ENCODE results near the gene CXCL14. TPM values are rescaled to one million over a fixed set of nuclear protein-coding genes. Genes with fewer than 3 reads are reported as not detected.

Gene CXCL14
- total RNA-seq, 1 experiment from 2014 or later, result not detected

DNA sequence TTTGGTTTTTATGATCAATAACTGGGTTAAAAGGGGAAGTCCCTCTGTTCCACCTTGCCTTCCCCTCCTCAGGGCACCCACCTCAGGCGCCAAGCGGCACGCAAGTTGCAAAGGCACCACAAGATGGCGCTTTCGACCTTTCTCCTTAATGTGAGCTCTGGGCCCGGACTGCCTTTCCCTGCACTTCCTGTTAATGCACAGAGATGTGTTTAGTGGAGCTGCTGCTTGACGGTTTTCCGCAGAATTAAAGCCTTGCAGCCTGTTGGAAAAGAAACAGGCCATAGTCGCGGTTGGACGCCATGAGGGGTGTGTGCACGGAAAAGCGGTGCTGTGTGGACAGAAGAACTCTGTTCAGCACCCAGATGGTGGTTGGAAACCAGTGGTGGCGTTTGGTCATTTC, 17.9 kb downstream of the CXCL14 start:
- peak; percentile 87 for DNase-seq (ENCODE audit: low spot score)
- Histone ChIP-seq H3K36me3 (ENCODE audit: insufficient read depth, low read length, poor library complexity, severe bottlenecking) (no peaks in the 10 kb centered on the region), H3K9me3 (ENCODE audit: low read depth, low read length, poor library complexity, severe bottlenecking) (no peaks in the 10 kb centered on the region), H3K27ac (ENCODE audit: low read depth, low read length, poor library complexity, severe bottlenecking) (no peak overlapping the region), H3K27me3 (replicated peaks; ENCODE audit: insufficient read depth, low read depth, low read length, poor library complexity) (peaks cover 9% of the 10 kb centered on the region), H3K4me3 (ENCODE audit: low read depth, low read length, poor library complexity, severe bottlenecking) (no peak overlapping the region), H3K4me1 (ENCODE audit: insufficient read depth, low read length, poor library complexity, severe bottlenecking) (peaks cover 5% of the 10 kb centered on the region)
- CTCF ChIA-PET, result interaction anchor here (0.5 to 1.6 kb wide), 11 partner anchors 10 to 270 kb away, joined by 3 to 15 read pairs (median 3); partner anchors contain the start of gene CXCL14
- intact Hi-C loops (cut with micrococcal nuclease; ENCODE audit: unreplicated experiment), result loop anchor here (1.0 to 2.0 kb wide), 2 partner anchors 168 to 269 kb away; no protein-coding TSS in a partner anchor
- POLR2A ChIA-PET (ENCODE audit: low non-redundant PET), result no interaction called here
- TF ChIP-seq EZH2 (IDR thresholded peaks at IDR 0.05; ENCODE audit: borderline replicate concordance, low read depth, low read length, poor library complexity, severe bottlenecking), result no peak
- TF ChIP-seq, protein P1, sequence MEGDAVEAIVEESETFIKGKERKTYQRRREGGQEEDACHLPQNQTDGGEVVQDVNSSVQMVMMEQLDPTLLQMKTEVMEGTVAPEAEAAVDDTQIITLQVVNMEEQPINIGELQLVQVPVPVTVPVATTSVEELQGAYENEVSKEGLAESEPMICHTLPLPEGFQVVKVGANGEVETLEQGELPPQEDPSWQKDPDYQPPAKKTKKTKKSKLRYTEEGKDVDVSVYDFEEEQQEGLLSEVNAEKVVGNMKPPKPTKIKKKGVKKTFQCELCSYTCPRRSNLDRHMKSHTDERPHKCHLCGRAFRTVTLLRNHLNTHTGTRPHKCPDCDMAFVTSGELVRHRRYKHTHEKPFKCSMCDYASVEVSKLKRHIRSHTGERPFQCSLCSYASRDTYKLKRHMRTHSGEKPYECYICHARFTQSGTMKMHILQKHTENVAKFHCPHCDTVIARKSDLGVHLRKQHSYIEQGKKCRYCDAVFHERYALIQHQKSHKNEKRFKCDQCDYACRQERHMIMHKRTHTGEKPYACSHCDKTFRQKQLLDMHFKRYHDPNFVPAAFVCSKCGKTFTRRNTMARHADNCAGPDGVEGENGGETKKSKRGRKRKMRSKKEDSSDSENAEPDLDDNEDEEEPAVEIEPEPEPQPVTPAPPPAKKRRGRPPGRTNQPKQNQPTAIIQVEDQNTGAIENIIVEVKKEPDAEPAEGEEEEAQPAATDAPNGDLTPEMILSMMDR (conservative IDR thresholded peaks at IDR 0.05; ENCODE audit: low read depth, low read length), result peak; percentile 91
- no TSS peak for BruUV-seq (replicated peaks)

DNA sequence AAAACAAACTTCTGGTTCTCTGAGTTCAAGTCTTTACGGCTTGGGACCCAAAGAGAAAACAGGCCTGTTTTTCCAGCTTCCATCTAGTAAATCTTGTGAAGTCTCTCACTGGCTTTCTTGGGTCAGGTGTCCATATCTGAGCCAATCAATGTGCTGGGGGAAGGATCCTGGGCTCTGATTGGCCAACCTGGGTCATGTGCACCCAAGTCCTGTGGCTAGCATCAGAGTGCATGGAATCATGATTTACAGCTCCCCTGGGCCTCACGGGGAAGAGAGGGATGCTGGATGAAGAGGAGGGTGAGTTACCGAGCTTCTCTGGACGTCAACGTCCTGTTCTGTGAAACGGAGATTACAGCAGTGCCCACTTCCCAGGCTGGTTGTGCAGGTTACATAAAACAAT, 19.4 kb downstream of the CXCL14 start:
- Histone ChIP-seq H3K4me3 (ENCODE audit: low read depth, low read length, poor library complexity, severe bottlenecking) (no peak overlapping the region), H3K27me3 (replicated peaks; ENCODE audit: insufficient read depth, low read depth, low read length, poor library complexity) (peaks cover 9% of the 10 kb centered on the region), H3K36me3 (ENCODE audit: insufficient read depth, low read length, poor library complexity, severe bottlenecking) (no peaks in the 10 kb centered on the region), H3K9me3 (ENCODE audit: low read depth, low read length, poor library complexity, severe bottlenecking) (no peaks in the 10 kb centered on the region), H3K4me1 (ENCODE audit: insufficient read depth, low read length, poor library complexity, severe bottlenecking) (no peaks in the 10 kb centered on the region), H3K27ac (ENCODE audit: low read depth, low read length, poor library complexity, severe bottlenecking) (no peak overlapping the region)
- no TSS peak for BruUV-seq (replicated peaks)
- no peak for TF ChIP-seq EZH2 (IDR thresholded peaks at IDR 0.05; ENCODE audit: borderline replicate concordance, low read depth, low read length, poor library complexity, severe bottlenecking)
- TF ChIP-seq, protein P1 (conservative IDR thresholded peaks at IDR 0.05; ENCODE audit: low read depth, low read length), result no peak
- ChIA-PET CTCF (interaction anchor here (0.6 to 0.8 kb wide), 2 partner anchors 272 to 276 kb away, joined by 3 to 4 read pairs; no protein-coding TSS in a partner anchor), POLR2A (ENCODE audit: low non-redundant PET) (no interaction called here)
- peak; percentile 70 for DNase-seq (ENCODE audit: low spot score)
- intact Hi-C loops (cut with micrococcal nuclease; ENCODE audit: unreplicated experiment), result no loop called here

DNA sequence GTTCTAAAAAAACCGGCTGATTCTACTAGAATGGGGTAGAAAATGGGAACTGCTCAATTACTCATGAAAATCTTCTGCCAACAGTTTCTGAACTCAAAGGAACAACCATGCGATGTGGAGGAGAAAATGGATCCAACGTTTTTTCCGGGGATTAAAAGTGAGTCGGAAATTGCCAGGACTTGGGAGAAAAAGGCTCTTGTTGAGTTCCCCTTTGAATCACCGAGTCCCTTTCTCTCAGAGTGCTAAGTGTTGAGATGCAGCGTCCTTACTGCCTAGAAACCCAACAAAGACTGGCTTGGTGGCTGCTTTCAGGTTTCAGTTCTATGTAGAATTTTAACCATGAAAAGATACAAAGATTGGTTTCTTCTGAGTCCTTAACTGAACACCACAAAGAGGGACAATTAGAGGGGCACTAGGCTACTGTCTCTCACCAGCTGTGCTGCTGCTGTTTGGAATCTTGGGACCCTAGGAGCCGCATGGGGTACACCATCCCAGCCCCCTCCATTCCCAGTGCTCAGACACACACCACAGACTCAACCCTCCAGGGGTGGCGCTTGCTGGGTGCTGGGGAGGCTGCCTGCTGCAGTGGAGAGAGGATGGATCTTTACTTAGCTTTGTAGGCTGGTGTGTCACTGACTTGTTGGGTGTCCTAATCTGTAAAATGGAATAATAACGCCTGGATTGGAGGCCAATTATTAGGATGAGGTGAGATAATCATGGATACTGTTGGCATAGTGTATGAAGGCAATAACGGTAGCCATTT, 21.5 kb downstream of the CXCL14 start:
- intact Hi-C loops (cut with micrococcal nuclease; ENCODE audit: unreplicated experiment), result no loop called here
- Histone ChIP-seq H3K9me3 (ENCODE audit: low read depth, low read length, poor library complexity, severe bottlenecking) (no peaks in the 10 kb centered on the region), H3K4me3 (ENCODE audit: low read depth, low read length, poor library complexity, severe bottlenecking) (no peak overlapping the region), H3K36me3 (ENCODE audit: insufficient read depth, low read length, poor library complexity, severe bottlenecking) (no peaks in the 10 kb centered on the region), H3K4me1 (ENCODE audit: insufficient read depth, low read length, poor library complexity, severe bottlenecking) (no peaks in the 10 kb centered on the region), H3K27ac (ENCODE audit: low read depth, low read length, poor library complexity, severe bottlenecking) (no peak overlapping the region), H3K27me3 (replicated peaks; ENCODE audit: insufficient read depth, low read depth, low read length, poor library complexity) (peaks cover 9% of the 10 kb centered on the region)
- TF ChIP-seq, protein P1 (conservative IDR thresholded peaks at IDR 0.05; ENCODE audit: low read depth, low read length), result no peak
- no peak for TF ChIP-seq EZH2 (IDR thresholded peaks at IDR 0.05; ENCODE audit: borderline replicate concordance, low read depth, low read length, poor library complexity, severe bottlenecking)
- no TSS peak for BruUV-seq (replicated peaks)
- no peak for DNase-seq (ENCODE audit: low spot score)
- POLR2A ChIA-PET (ENCODE audit: low non-redundant PET), result no interaction called here
- CTCF ChIA-PET, result interaction anchor here (0.6 to 1.4 kb wide), 2 partner anchors 80 to 91 kb away, joined by 3 read pairs; no protein-coding TSS in a partner anchor
